GM12864 (cell line): Measurements from ENCODE around the gene USP48.

Source experiments
- DNase-seq: peaks from one replicate; pipeline ENCODE4 v3.0.0-alpha.2; 2011; ENCODE audit warnings: low read depth
- H3K4me3 ChIP-seq: 2 replicates; pipeline ENCODE4 v1.5.1; 2011; ENCODE audit warnings: mild to moderate bottlenecking, low read depth, low read length, control low read depth
- TF ChIP-seq, protein P1 (sequence below): IDR thresholded peaks from 2 replicates; pipeline ENCODE4 v1.5.1; 2011; ENCODE audit warnings: low read depth, mild to moderate bottlenecking, moderate library complexity, low read length, control low read depth, inconsistent platforms; ENCODE audit errors: missing control alignments

The USP48 gene

DNA sequence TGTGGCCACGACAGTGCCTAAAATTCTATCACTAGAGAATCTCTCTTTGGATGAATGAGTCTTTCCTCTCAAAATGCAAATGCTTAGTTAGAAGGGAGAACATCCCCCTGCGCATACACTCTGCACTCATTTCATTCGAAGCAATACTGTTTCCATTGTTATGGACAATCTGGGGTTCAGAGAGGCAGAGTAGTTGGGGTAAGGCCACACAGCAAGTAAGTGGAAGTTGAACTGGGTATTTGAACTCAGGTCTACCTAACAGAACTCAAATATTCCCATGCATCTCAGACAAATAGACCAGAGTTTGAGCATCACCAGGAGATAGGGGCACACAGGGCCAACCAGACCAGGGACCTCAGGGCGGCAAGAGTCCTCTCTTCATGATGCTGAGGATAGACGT is 139.3 kb downstream of the USP48 start:
- no peak overlapping the region for H3K4me3 ChIP-seq
- TF ChIP-seq, protein P1, sequence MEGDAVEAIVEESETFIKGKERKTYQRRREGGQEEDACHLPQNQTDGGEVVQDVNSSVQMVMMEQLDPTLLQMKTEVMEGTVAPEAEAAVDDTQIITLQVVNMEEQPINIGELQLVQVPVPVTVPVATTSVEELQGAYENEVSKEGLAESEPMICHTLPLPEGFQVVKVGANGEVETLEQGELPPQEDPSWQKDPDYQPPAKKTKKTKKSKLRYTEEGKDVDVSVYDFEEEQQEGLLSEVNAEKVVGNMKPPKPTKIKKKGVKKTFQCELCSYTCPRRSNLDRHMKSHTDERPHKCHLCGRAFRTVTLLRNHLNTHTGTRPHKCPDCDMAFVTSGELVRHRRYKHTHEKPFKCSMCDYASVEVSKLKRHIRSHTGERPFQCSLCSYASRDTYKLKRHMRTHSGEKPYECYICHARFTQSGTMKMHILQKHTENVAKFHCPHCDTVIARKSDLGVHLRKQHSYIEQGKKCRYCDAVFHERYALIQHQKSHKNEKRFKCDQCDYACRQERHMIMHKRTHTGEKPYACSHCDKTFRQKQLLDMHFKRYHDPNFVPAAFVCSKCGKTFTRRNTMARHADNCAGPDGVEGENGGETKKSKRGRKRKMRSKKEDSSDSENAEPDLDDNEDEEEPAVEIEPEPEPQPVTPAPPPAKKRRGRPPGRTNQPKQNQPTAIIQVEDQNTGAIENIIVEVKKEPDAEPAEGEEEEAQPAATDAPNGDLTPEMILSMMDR: no peak
- DNase-seq: no peak

DNA sequence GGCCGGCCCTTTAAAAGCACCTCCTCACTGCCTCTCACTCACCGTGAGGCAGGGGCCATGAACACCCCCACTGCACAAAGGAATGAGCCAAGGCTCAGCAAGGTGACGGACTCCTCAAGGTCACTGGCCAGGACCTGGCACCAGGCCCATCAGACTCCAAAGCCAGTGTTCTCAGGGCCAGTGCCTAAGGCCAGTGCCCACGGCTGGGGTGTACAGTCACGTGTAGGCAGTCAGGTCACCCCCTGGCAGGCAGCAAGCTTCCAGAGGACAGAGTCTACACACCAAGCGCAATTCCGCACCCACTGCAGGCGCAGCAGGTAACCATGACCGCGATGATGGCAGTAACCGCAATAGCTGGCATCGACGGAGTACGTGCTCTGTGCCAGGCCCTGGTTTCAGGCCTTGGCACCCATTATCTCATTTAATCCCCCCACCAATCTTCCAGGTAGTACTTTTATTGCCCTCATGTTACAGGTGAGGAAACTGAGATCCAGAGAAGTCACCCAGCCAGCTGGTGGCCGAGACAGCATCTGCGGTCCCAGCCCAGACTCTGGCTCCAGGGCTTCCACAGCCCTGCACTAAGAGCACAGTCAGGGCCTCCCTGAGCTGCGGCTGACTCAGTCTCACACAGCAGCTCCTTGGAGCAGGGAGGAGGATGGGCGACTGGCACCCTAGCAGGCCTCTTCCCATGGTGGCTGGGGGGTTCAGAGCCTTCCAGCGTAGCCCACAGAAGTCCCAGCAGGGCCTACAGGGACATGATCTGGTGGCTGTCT is 140.8 kb downstream of the USP48 start:
- TF ChIP-seq, protein P1: no peak
- H3K4me3 ChIP-seq: no peak overlapping the region
- DNase-seq: no peak

GRCh38 chr1:21641537-21641936 is 141.4 kb downstream of the USP48 start:
- TF ChIP-seq, protein P1: no peak

DNA sequence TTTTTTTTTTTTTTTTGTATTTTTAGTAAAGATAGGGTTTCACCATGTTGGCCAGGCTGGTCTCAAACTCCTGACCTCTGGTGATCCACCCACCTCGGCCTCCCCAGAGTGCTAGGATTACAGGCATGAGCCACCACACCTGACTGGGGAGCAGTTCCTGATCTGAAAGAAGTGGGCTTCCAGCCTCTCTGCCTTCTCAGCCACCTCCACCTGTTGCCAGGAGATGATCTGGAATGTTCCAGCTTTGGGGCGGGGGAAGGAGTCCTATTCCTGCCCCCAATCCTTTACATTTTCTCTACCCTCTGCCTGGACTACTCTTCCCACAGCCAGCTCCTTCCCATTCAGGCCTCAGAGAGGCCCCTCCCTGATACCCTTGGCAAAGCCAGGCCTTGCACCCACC is 141.9 kb downstream of the USP48 start:
- TF ChIP-seq, protein P1: no peak
- no peak for DNase-seq

More at GRCh38 chr1:21641537-21641936, 141.4 kb downstream of the USP48 start:
- DNase-seq: no peak
- H3K4me3 ChIP-seq: no peak overlapping the region

GRCh38 chr1:21640653-21641052 is 142.3 kb downstream of the USP48 start:
- TF ChIP-seq, protein P1: no peak
- no peak overlapping the region for H3K4me3 ChIP-seq
- no peak for DNase-seq

More for the DNA sequence above, 141.9 kb downstream of the USP48 start:
- no peak overlapping the region for H3K4me3 ChIP-seq

- no peak for DNase-seq
- no peak overlapping the region for H3K4me3 ChIP-seq
- TF ChIP-seq, protein P1: no peak
These were observed 143.3 kb downstream of the USP48 start for GRCh38 chr1:21639594-21640041.
